Stimulated activated naive B cell treated with anti-CD40 and anti-IgM and Interleukin-4, amounts not matched to agents 10 μg/mL and 1 μg/mL and 100 μg/mL, for 72 hours (primary cell): ENCODE measurements around the gene MRPL41.
A peak's percentile ranks its signal among the peaks of the same experiment; 100 is the strongest.
"Not testable (repeated sequence)": the region's sequence is repeated elsewhere in the genome, so short reads cannot be mapped to it uniquely, and the experiment has no call there.

Experiments used
- ATAC-seq, 2 donors: fragments of 150-1000 bp; cut with Tn5 transposase; replicated peaks; 2 replicates each; pipeline ENCODE4 v1.10.0; 2021; ENCODE audit warnings: moderate library complexity in 1 of 2
- DNase-seq: peaks from one replicate; pipeline ENCODE4 v3.0.0; 2021
- H3K27ac Mint-ChIP-seq: one replicate; pipeline ENCODE4 v1.8.0; 2022; ENCODE audit warnings: mild to moderate bottlenecking, mixed read lengths
- H3K27me3 Mint-ChIP-seq, 2 donors: one replicate each; pipeline ENCODE4 v1.8.0; 2022; ENCODE audit warnings: mixed read lengths in 2 of 2
- H3K36me3 Mint-ChIP-seq, 2 donors: one replicate each; pipeline ENCODE4 v1.8.0; 2022; ENCODE audit warnings: mixed read lengths in 2 of 2, mild to moderate bottlenecking in 1 of 2
- H3K4me1 Mint-ChIP-seq, 2 donors: one replicate each; pipeline ENCODE4 v1.8.0; 2022; ENCODE audit warnings: mixed read lengths in 2 of 2, mild to moderate bottlenecking in 1 of 2
- H3K4me3 Mint-ChIP-seq, 2 donors: one replicate each; pipeline ENCODE4 v1.8.0; 2022; ENCODE audit warnings: mild to moderate bottlenecking in 2 of 2, mixed read lengths in 2 of 2, moderate library complexity in 1 of 2
- H3K9me3 Mint-ChIP-seq, 2 donors: one replicate each; pipeline ENCODE4 v1.8.0; 2022; ENCODE audit warnings: mixed read lengths in 2 of 2, mild to moderate bottlenecking in 1 of 2

The MRPL41 gene

DNA sequence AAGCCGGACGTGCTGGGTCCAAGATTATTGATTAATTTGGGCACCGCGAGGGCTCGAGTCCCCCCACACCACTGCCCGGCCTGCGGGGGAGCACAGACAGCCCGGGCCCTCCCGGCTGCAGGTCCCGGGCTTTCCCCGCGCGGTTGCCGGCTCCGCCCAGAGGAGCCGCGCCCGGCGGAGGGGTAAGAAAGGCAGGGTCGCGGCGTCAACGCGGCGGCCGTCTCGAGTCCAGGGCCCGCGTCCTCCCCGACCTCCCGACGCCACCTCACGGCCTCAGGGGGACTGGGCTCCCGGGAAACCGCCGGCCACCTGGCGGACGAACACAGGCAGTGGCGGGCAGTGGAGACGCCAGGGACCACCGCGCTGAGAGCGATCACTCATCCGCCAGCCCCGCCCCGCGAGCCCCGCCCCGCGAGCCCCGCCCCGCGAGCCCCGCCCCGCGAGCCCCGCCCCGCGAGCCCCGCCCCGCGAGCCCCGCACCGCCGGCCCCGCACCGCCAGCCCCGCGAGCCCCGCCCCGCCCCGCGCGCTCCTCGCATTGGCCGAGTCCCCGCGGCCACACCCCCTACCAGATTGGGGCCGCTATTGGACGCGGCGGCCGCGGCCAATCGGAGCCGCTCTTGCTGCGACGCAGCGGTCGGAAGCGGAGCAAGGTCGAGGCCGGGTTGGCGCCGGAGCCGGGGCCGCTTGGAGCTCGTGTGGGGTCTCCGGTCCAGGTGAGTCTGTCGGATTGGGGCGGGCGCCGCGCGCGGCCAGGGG, at the start of gene MRPL41:
MRPL41 (plus strand) TSS at position 616 of the 758 bp plus-strand sequence. CDS start 203 bp downstream, outside the sequence.
- H3K9me3 Mint-ChIP-seq, result no peaks in the 10 kb centered on the region
- peak within 1 kb of the TSS; percentile 91 for H3K27ac Mint-ChIP-seq
- H3K4me1 Mint-ChIP-seq, result peaks cover 25 to 48% of the 10 kb centered on the region in 2 donors
- peaks cover 19 to 29% of the 10 kb centered on the region in 2 donors for H3K36me3 Mint-ChIP-seq
- DNase-seq, result peak; percentile 75
- ATAC-seq, result peak; percentile 88 to 90
- H3K4me3 Mint-ChIP-seq, result peak within 1 kb of the TSS; percentile 88
- H3K27me3 Mint-ChIP-seq, result no peaks in the 10 kb centered on the region

DNA sequence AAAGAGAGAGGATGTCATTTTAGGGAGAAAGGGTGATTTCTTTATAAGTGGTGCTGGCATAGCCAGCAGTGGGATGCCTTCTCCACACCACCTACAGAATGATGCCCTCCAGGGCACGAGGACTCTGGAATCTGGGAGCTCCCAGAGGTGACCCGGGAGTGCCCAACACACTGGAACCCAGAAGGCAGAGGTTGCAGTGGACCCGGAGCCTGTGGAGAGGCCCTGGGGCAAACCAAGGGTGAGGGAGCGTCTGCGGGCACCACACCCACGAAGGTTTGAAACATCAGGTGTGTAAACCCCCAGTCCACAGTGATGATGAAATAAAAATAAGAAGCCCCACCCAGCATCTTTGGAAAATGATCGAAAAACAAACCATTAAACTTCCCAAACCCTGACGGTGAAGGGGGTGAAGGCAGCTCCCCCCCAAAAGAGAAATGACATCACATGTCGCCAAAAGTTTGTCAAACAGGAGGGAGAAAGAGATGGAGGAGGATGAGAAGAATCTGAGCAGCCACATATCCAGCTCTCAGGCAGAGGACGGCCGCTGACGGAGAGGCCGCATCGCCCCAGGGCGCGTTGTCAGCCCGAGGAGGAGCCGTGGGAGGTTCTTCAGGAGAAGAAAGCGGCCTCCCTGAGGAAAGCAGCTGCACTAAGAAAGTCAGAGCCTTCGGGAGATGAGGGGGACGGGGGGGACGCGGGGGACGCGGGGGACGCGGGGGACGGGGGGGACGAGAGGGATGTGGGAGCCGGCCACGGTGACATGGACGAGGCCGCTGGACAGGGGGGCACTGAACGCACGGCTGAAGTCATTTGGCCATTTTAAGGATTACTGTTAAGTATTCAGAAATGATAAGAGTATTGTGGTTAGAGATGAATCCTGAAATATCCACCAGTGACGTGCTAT, 49.4 kb upstream of the MRPL41 start:
- ATAC-seq, result no peak
- peak overlapping the region in 1 of 2 donors; percentile 77 for H3K4me3 Mint-ChIP-seq

DNA sequence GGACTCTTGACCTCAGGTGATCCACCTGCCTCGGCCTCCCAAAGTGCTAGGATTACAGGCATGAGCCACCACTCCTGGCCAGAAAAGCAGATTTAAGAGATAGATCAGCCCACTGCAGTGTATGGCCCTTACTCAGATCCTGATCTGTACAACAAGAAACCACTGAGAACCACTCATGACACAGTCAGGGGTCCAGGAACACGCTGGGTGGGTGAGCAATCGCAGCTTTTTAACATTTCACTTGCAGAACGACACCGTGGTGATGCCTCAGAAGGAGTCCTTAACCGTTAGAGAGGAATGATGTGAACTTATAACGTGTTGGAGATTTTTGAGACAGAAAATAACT, 47.3 kb upstream of the MRPL41 start:
- ATAC-seq (no peak), DNase-seq (no peak)
- no peaks in the 10 kb centered on the region for H3K27me3 Mint-ChIP-seq
- H3K9me3 Mint-ChIP-seq, result peaks cover 0 to 11% of the 10 kb centered on the region in 2 donors
- peaks cover 12 to 22% of the 10 kb centered on the region in 2 donors for H3K36me3 Mint-ChIP-seq
- no peak overlapping the region for H3K4me3 Mint-ChIP-seq
- no peak overlapping the region for H3K27ac Mint-ChIP-seq
- H3K4me1 Mint-ChIP-seq, result peaks cover 3 to 13% of the 10 kb centered on the region in 2 donors

More for the DNA sequence above, 49.4 kb upstream of the MRPL41 start:
- DNase-seq, result no peak
- Mint-ChIP-seq H3K9me3 (peaks cover 0 to 11% of the 10 kb centered on the region in 2 donors), H3K4me1 (peaks cover 6 to 13% of the 10 kb centered on the region in 2 donors), H3K27ac (peak overlapping the region; percentile 86), H3K27me3 (no peaks in the 10 kb centered on the region), H3K36me3 (peaks cover 12 to 24% of the 10 kb centered on the region in 2 donors)

DNA sequence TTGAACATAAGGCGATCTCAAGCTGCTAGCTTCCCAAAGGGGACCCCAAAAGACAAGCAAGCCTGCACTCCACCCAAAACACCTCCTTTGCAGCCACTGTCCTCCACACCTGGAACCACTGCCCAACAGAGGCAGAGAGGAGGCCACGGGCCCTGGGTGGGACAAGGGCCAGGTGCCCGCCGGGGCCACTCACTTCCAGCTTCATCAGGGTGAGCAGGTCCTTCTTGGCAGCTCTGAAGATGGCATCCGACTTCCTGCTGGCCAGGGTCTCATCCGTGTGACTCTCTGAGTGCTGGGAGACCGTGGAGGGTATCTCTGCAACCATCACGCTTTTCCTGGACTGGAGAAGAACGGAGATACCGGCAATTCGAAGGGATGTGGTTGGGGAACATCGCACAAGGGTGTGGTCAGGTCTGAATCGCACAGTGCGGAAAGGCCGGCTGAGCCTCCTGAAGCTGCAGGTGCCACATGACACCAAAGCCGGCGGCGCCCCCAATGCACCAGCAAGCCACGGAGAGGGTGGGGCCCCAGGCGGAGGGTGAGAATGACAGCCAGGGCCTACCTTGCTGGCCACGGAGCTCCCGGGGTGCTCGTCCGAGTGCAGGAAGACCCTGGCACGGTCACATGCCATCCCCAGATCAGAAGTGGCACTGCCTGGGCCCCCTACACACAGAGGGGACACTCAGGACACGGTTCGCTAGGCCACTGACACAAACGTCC, 46.1 kb upstream of the MRPL41 start:
- Mint-ChIP-seq H3K36me3 (peaks cover 10 to 23% of the 10 kb centered on the region in 2 donors), H3K4me1 (peaks cover 3 to 13% of the 10 kb centered on the region in 2 donors), H3K9me3 (peaks cover 0 to 11% of the 10 kb centered on the region in 2 donors), H3K4me3 (no peak overlapping the region), H3K27me3 (no peaks in the 10 kb centered on the region), H3K27ac (no peak overlapping the region)
- DNase-seq (no peak), ATAC-seq (no peak)

DNA sequence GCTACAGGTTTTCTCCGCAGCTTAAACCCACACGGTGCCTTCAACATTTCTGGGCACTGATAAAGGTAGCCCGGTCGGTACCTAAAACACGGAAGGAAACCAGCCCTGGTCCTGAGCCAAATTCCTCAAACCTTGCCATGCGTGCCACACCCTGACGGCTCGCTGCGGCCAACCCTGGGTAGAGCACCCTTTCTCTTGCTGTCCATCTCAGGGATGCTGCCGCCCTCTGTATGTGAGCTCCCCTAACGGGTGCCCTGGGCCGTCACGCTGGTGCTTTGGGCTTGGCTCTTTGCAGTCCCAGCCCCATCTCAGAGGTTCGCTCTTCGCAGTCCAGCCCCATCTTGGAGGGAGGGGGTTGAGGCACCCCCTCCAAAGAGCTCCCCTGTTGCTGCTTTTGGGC, 45.4 kb upstream of the MRPL41 start:
- H3K36me3 Mint-ChIP-seq, result peaks cover 10 to 23% of the 10 kb centered on the region in 2 donors
- ATAC-seq, result no peak
- no peaks in the 10 kb centered on the region for H3K27me3 Mint-ChIP-seq
- no peak overlapping the region for H3K27ac Mint-ChIP-seq
- H3K4me1 Mint-ChIP-seq, result peaks cover 3 to 13% of the 10 kb centered on the region in 2 donors
- DNase-seq, result no peak
- H3K4me3 Mint-ChIP-seq, result no peak overlapping the region
- H3K9me3 Mint-ChIP-seq, result peaks cover 0 to 11% of the 10 kb centered on the region in 2 donors

DNA sequence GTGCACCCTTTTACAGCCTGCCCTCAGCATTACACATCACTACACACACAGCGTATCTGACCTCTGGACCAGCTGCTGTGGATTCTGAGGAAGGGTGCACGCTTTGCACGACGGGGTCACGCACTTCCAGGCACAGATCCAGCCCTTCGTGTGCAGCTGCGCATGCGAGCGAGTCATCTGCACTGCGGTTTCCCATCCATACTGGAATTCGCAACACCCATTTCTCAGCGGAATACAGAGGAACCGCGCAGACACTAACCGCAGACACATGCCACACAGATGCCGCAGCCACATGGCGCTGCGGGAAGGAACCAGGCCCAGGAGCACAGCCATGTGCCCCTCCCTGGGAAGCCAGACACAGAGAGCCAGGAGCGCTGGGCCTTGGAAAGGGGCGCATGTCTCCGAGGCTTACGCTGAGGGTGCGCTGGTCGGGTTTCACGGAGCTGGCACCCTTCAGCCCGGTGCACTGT, 44.9 kb upstream of the MRPL41 start:
- peaks cover 0 to 10% of the 10 kb centered on the region in 2 donors for H3K9me3 Mint-ChIP-seq
- peaks cover 3 to 10% of the 10 kb centered on the region in 2 donors for H3K4me1 Mint-ChIP-seq
- no peak overlapping the region for H3K4me3 Mint-ChIP-seq
- H3K27ac Mint-ChIP-seq, result no peak overlapping the region
- peaks cover 7 to 21% of the 10 kb centered on the region in 2 donors for H3K36me3 Mint-ChIP-seq
- ATAC-seq, result no peak
- no peak for DNase-seq
- H3K27me3 Mint-ChIP-seq, result no peaks in the 10 kb centered on the region

DNA sequence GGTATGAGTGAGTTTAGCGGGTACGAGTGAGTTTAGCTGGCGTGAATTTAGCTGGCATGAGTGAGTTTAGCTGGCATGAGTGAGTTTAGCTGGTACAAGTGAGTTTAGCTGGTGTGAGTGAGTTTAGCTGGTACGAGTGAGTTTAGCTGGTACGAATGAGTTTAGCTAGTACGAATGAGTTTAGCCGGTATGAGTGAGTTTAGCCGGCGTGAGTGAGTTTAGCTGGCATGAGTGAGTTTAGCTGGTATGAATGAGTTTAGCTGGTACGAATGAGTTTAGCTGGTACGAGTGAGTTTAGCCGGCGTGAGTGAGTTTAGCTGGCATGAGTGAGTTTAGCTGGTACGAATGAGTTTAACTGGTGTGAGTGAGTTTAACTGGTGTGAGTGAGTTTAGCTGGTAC, 42.5 kb upstream of the MRPL41 start:
- DNase-seq (no peak), ATAC-seq (no peak)
- H3K36me3 Mint-ChIP-seq, result peaks cover 0 to 12% of the 10 kb centered on the region in 2 donors
- no peak overlapping the region for H3K27ac Mint-ChIP-seq
- no peak overlapping the region for H3K4me3 Mint-ChIP-seq
- H3K27me3 Mint-ChIP-seq, result no peaks in the 10 kb centered on the region
- peaks cover 4 to 12% of the 10 kb centered on the region in 2 donors for H3K4me1 Mint-ChIP-seq
- no peaks in the 10 kb centered on the region for H3K9me3 Mint-ChIP-seq

DNA sequence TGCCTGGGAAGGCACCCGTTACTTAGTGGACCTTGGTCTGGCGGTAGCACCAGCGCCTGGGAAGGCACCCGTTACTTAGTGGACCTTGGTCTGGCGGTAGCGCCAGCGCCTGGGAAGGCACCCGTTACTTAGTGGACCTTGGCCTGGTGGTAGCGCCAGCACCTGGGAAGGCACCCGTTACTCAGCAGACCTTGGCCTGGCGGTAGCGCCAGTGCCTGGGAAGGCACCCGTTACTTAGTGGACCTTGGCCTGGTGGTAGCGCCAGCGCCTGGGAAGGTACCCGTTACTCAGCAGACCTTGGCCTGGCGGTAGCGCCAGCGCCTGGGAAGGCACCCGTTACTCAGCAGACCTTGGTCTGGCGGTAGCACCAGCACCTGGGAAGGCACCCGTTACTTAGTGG, 40.6 kb upstream of the MRPL41 start:
- DNase-seq, H3K27me3 Mint-ChIP-seq, H3K27ac Mint-ChIP-seq, H3K9me3 Mint-ChIP-seq, ATAC-seq, H3K4me3 Mint-ChIP-seq: not testable (repeated sequence)
- Mint-ChIP-seq H3K36me3 (peaks cover 0 to 12% of the 10 kb centered on the region in 2 donors), H3K4me1 (peaks cover 4 to 12% of the 10 kb centered on the region in 2 donors)

DNA sequence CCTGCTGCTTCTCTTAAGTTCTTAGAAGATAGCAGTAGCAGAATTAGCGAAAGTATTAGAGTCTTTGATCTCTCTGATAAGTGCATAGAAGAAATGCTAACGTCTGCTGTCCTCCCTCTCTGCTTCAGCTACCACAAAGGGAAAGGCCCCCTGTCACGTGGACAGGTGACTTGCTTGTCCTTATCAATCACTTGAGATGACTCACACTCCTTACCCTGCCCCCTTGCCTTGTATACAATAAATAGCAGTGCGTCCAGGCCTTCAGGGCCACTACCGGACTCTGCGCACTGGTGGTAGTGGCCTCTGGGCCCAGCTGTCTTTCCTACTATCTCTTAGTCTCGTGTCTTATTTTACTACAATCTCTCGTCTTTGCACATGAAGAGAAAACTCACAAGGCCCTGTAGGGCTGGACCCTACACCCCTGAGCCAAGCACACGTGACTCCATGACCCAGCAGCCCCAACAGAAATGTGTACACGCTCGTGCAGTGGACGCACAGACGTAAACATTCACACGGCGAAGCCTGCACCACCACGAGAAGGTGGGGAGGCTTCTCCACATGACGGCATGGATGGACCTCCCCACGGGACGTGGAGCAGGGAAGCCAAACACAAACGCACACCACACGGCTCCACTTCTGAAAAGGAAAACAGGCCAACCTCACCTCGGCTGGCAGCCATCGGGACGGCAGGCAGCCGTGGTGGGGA, 39.8 kb upstream of the MRPL41 start:
- DNase-seq (no peak), ATAC-seq (no peak)
- Mint-ChIP-seq H3K9me3 (no peaks in the 10 kb centered on the region), H3K4me1 (peaks cover 4 to 12% of the 10 kb centered on the region in 2 donors), H3K4me3 (no peak overlapping the region), H3K27me3 (no peaks in the 10 kb centered on the region), H3K27ac (no peak overlapping the region), H3K36me3 (peaks cover 0 to 12% of the 10 kb centered on the region in 2 donors)

DNA sequence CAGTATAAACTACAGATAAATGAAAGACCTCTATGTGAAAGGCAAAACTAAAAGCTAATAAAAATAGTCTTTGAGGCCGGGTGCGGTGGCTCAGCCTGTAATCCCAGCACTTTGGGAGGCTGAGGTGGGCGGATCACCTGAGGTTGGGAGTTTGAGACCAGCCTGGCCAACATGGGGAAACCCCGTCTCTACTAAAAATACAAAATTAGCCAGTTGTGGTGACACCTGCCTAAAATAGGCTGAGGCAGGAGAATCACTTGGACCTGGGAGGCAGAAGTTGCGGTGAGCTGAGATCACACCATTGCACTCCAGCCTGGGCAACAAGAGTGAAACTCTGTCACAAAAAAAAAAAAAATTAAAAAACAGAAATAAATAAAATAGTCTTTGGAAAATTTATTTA, 38.5 kb upstream of the MRPL41 start:
- H3K9me3 Mint-ChIP-seq, H3K27ac Mint-ChIP-seq, DNase-seq, H3K4me3 Mint-ChIP-seq, H3K27me3 Mint-ChIP-seq, ATAC-seq: not testable (repeated sequence)
- H3K36me3 Mint-ChIP-seq, result peaks cover 0 to 12% of the 10 kb centered on the region in 2 donors
- H3K4me1 Mint-ChIP-seq, result peaks cover 4 to 12% of the 10 kb centered on the region in 2 donors

DNA sequence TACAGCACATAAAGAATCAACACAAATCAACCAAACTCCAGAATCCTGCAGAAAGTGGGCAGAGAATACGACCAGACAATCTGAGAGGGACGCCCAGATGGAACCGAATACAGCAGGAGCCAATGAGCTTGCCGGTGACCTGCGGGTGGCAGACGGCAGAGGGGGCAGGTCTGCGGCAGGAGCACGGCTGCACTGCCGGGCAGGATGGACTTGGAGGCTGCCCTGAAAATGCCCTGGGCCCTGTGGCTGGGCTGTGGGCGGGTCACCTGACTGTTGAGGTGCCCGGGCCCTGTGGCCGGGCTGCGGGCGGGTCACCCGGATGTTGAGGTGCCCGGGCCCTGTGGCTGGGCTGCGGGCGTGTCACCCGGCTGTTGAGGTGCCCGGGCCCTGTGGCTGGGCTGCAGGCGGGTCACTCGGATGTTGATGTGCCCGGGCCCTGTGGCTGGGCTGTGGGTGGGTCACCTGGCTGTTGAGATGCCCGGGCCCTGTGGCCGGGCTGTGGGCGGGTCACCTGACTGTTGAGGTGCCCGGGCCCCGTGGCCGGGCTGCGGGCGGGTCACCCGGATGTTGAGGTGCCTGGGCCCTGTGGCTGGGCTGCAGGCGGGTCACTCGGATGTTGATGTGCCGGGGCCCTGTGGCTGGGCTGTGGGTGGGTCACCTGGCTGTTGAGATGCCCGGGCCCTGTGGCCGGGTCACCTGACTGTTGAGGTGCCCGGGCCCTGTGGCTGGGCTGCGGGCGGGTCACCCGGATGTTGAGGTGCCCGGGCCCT, 37.7 kb upstream of the MRPL41 start:
- H3K36me3 Mint-ChIP-seq, ATAC-seq, H3K27me3 Mint-ChIP-seq, DNase-seq, H3K9me3 Mint-ChIP-seq: not testable (repeated sequence)
- Mint-ChIP-seq H3K4me3 (peak overlapping the region in 1 of 2 donors; percentile 42), H3K27ac (peak overlapping the region; percentile 82), H3K4me1 (peaks cover 4 to 12% of the 10 kb centered on the region in 2 donors)

DNA sequence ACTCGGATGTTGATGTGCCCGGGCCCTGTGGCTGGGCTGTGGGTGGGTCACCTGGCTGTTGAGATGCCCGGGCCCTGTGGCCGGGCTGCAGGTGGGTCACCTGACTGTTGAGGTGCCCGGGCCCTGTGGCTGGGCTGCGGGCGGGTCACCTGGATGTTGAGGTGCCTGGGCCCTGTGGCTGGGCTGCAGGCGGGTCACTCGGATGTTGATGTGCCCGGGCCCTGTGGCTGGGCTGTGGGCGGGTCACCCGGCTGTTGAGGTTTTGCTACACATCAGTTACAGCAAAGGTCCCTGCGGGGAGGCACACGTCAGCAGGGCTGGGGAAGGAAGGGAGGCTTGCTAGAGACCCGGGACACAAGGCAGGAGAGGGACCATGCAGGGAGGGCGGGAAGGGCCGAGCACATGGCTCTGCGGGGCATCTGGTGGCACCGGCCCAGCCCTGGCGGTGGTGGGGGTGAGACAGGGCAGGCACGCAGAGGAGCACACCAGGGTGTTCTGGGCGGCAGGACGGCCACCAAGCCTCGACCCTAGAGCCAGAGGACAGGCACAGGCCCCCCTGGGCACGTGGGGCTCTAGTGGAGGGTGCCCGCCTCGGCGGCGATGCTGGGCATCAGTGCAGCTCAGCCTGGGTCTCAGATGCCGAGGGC, 36.9 kb upstream of the MRPL41 start:
- Mint-ChIP-seq H3K4me3 (no peak overlapping the region), H3K27ac (no peak overlapping the region), H3K36me3 (peaks cover 0 to 4% of the 10 kb centered on the region in 2 donors), H3K9me3 (no peaks in the 10 kb centered on the region), H3K4me1 (peaks cover 4 to 12% of the 10 kb centered on the region in 2 donors), H3K27me3 (no peaks in the 10 kb centered on the region)
- no peak for ATAC-seq
- DNase-seq, result no peak
